HG02798 (cell line): ENCODE results near the gene JMJD1C.
A peak's percentile ranks its signal among the peaks of the same experiment; 100 is the strongest.
"Not testable (repeated sequence)": the region's sequence is repeated elsewhere in the genome, so short reads cannot be mapped to it uniquely, and the experiment has no call there.

ENCODE experiments used
- ATAC-seq: cut with Tn5 transposase; IDR thresholded peaks from one replicate; pipeline ENCODE4 v1.9.1; 2021; ENCODE audit warnings: mild to moderate bottlenecking; ENCODE audit not compliant: unreplicated experiment, poor library complexity

Gene JMJD1C

DNA sequence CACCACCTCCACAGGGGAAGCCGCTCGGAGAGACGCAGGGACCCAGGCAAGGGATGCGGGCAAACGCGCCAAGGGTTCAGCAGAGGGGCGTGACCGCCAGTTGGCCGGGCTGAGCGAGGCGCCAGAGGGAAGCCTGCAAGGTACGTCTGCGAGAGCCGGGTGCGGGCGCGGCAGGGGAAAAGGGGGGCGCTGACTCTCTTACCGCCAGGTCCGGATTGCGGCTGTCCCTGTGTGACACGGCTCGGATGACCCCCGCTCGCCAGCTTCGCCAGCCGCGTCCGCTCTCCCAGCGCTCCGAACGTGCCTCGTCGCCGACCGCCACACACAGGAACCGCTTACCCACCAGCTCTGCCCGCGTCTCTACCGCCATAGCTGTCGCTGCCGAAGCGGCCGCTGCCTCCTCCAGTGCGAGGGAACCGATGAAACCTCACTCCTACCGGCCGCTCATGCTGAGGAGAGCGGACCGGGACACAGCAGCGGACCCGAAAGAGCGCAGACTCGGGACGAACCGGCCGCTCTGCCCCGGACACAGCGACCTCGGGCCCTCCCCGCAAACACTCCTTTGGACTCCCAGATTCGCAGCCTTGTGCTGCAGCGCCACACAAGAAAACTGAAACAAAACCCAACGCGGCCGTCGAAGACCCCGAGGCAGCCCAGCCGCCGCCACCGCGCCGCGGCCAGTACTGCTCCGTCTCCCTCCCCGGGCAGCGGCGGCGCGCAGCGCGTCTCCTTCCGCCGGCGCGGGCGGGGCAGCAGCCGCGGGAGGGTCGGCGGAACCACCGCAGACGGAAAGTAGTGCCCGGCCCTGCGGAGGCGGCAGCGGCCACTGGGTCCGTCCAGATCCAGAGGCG is at the start of gene JMJD1C:
TSS of gene JMJD1C (minus strand) at position 685 of the 851 bp plus-strand sequence. CDS start at position 370, 315 bp downstream.
- ATAC-seq: peak; percentile 72

- ATAC-seq: no peak
Observed at GRCh38 chr10:63515002-63515763, 49.4 kb upstream of the JMJD1C start.

DNA sequence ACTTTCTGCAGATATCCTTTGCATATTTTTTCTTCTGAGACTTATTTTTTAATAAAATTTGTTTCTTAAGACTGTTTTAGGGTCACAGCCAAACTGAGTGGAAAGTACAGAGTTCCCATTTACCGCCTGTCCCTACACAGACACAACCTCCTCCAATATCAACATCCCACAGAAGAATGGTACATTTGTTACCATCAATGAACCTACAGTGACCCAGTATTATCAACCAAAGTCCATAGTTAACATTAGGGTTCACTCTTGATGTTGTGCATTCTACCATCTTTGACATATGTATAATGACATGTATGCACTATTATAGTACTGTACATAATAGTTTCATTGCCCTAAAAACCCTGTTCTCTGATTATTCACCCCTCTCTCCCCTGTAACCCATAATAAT is 40.8 kb upstream of the JMJD1C start:
- ATAC-seq: no peak

DNA sequence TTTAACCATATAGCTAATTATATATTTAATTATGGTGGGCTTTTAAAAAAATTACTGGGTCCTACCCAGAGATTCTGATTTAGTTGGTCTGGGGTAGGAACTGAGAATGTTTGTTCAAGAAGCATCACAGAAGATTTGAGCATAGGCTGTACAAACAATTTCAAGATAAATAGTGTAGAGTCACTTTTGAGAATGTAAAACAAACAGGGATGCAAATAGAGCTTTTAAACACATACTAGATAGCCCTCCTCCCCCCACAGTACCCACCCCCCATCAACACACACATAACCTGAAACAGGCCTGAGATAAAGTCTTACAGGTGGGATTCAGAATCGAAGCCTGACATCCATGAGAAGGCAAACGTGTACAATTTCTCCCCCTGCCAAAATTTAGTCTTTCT is 39.8 kb upstream of the JMJD1C start:
- no peak for ATAC-seq

DNA sequence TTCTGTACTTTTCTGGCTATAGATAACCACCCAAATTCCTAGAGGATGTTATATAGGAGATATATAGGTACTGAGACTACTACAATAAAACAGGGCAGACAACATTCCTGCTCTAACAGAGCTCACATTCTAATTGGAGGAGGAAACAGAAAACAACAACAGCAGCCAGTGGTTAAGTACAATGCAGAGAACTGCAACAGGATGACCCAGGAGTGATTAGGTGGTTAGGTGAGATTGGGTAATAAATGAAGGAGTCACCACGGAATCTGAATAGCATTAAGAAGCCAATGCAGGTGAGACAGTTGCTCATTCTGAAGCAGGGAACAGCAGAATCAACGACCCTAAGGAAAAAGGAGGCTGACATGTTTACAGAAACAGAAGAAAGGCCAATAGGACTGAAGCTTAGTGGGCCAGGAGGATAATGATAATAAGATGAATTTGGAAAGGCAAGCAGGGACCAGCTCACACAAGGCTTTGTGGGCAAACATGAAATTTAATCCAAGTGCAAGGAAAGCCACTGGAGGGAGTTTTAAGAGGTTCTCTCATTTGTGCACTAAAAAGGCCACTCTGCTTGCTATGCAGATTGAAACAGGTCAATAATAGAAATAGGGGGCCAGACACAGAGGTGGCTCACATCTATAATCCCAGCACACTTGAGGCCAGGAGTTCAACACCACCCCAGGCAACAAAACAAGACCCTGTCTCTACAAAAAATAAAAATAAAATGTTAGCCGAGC is 38.5 kb upstream of the JMJD1C start:
- ATAC-seq: no peak

- no peak for ATAC-seq
Observed at GRCh38 chr10:63503395-63503794, 37.6 kb upstream of the JMJD1C start.

GRCh38 chr10:63502832-63503231 is 37.1 kb upstream of the JMJD1C start:
- ATAC-seq: no peak

DNA sequence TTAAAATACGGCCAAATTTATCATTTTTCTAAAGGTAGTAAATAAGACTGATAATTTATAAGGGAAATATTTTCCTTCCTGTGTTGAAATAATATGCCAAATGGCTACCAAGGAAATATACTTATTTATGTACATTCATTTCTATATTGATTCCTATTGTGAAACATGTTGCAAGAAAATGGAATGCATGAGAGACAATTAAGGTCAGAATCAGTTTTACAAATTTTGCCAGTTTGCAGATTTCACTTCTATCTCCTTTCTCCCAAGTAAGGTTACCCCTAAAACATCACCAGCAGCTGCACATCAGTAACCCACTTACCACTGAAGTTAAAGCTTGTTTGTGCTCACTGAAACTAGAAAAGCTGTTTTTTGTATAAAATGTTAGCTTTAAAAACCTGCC is 36.2 kb upstream of the JMJD1C start:
- ATAC-seq: no peak

DNA sequence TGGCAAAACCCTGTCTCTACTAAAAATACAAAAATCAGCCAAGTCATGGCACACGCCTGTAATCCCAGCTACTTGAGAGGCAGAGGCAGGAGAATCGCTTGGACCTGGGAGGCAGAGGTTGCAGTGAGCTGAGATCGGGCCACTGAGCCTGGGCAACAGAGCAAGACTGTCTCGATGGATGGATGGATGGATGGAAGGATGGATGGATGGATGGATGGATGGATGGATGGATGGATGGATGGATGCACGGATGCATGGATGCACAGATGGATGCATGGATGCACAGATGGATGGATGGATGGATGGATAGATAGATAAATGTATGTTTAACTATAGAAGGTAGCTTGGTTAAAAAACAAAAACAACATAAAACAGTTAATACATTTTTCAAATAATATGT is 34.8 kb upstream of the JMJD1C start:
- not testable (repeated sequence) for ATAC-seq

DNA sequence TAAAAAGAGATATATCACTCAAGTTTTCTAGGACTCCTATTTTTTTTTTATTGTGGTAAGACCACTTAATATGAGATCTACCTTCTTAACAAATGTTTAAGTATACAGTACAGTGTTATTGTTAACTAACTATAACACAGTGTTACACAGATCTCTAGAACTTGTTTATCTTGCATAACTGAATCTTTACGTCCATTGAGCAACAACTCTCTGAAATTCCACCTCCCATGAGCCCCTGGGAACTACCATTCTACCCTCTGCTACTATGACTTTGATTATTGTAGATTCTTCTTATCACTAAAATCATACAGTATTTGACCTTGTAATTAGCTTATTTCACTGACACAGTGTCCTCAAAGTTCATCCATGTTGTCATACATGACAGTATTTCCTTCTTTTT is 32.9 kb upstream of the JMJD1C start:
- no peak for ATAC-seq

- no peak for ATAC-seq
Observed at GRCh38 chr10:63497321-63497720, 31.5 kb upstream of the JMJD1C start.

GRCh38 chr10:63496561-63496960 is 30.8 kb upstream of the JMJD1C start:
- no peak for ATAC-seq

GRCh38 chr10:63494951-63495350 is 29.2 kb upstream of the JMJD1C start:
- ATAC-seq: no peak

DNA sequence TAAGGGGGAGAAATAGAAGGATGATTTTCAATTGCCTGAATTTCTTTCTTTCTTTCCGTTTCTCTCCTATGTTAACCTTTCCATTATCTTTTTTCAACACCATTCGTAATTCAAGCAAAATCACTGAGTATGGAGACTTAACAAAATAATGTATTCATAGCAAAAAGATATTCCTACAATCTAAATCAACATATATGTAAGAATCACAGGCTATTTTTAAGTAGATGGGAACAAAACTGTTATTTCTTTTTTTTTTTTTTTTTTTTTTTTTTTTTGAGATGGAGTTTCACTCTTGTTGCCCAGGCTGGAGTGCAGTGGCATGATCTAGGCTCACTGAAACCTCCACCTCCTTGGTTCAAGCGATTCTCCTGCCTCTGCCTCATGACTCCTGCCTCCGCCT is 27.2 kb upstream of the JMJD1C start:
- no peak for ATAC-seq

DNA sequence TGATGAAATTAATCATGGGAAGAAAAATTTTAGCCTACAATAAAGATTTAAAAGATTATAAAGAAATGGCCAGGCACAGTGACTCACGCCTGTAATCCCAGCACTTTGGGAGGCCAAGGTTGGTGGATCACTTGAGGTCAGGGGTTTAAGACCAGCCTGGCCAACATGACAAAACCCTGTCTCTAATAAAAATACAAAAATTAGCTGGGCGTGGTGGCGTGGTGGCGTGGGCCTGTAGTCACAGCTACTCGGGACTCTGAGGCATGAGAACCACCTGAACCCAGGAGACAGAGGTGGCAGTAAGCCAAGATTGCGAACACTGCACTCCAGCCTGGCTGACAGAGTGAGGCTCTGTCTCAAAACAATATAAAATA is 26.5 kb upstream of the JMJD1C start:
- ATAC-seq: not testable (repeated sequence)

GRCh38 chr10:63491588-63492316 is 26.0 kb upstream of the JMJD1C start:
- no peak for ATAC-seq

DNA sequence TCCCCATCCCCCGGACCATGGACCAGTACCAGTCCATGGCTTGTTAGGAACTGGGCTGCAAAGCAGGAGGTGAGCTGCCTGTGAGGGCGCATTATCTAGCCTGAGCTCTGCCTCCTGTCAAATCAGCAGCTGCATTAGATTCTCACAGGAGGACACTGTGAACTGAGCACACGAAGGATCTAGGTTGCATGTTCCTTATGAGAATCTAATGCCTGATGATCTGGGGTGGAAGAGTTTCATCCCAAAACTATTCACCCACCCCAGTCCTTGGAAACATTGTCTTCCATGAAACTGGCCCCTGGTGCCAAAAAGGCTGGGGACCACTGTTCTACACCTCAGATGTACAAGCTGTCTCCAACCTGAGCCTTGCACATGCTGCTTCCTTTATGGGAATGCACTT is 24.1 kb upstream of the JMJD1C start:
- no peak for ATAC-seq

GRCh38 chr10:63487990-63488389 is 22.2 kb upstream of the JMJD1C start:
- ATAC-seq: no peak

DNA sequence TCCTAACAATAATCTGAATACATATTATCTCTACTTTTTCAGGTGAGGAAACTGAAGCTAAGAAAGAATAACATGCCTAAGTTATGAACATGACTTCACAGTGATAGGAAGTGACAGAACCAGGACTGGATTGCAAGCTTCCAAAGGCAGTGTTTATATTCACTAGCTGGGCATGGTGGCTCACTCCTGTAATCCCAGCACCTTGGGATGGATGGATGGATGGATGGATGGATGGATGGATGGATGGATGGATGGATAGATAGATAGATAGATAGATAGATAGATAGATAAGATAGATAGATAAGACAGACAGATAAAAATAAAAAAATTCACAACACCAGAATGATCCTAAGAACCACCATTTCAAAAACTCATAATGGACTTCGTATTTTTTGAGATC is 18.2 kb upstream of the JMJD1C start:
- ATAC-seq: no peak

- ATAC-seq: no peak
Observed at GRCh38 chr10:63481815-63482421, 16.1 kb upstream of the JMJD1C start.
